GM12872 (cell line): Measurements from ENCODE around the gene OXSR1.

Experiments used
- TF ChIP-seq, protein P1 (sequence below): IDR thresholded peaks from 3 replicates; pipeline ENCODE4 v1.5.1; 2011; ENCODE audit warnings: low read depth, mild to moderate bottlenecking, low read length, moderate library complexity; ENCODE audit not compliant: insufficient read depth

The OXSR1 gene

DNA sequence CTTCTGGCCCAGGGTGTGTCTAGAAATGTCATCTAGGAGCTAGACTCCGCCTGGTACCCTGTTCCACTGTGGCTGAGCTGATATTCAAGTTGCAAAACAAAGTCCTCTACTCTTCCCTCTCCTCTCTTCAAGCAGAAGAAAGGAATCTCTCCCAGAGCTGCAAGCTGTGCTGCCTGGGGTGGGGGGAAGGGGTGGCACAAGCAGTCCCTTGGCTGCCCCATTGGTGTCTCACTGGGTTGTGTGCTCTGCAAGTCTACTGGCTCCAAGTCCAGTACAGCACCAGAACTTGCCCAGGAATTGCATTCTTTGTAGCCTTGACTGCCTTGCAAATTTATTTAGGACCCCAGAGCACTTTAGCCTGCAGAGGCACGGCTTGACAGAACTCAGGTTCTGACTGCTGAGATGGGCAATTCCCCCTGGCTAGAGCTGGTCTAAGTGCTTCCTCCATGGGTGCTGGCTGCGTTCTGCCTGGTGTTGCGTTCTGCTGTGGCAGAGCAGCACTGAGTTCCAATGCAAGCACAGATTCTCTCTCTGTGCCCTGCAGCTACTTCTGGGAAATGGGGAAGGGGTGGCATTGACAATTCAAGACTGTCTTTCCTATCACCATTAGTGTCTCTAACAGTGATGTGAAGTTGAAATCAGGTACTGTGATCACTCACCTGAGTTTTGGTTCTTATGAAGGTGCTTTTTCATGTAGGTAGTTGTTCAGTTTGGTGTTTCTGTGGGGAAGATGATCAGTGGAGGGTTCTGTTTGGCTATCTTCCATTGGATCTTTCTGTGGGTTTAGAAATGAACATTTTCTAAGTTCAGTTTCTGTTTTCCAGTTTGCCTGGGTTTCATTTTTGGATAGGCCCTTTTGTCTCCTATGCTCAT lies 39.5 kb downstream of the OXSR1 start:
- TF ChIP-seq, protein P1, sequence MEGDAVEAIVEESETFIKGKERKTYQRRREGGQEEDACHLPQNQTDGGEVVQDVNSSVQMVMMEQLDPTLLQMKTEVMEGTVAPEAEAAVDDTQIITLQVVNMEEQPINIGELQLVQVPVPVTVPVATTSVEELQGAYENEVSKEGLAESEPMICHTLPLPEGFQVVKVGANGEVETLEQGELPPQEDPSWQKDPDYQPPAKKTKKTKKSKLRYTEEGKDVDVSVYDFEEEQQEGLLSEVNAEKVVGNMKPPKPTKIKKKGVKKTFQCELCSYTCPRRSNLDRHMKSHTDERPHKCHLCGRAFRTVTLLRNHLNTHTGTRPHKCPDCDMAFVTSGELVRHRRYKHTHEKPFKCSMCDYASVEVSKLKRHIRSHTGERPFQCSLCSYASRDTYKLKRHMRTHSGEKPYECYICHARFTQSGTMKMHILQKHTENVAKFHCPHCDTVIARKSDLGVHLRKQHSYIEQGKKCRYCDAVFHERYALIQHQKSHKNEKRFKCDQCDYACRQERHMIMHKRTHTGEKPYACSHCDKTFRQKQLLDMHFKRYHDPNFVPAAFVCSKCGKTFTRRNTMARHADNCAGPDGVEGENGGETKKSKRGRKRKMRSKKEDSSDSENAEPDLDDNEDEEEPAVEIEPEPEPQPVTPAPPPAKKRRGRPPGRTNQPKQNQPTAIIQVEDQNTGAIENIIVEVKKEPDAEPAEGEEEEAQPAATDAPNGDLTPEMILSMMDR: no peak

DNA sequence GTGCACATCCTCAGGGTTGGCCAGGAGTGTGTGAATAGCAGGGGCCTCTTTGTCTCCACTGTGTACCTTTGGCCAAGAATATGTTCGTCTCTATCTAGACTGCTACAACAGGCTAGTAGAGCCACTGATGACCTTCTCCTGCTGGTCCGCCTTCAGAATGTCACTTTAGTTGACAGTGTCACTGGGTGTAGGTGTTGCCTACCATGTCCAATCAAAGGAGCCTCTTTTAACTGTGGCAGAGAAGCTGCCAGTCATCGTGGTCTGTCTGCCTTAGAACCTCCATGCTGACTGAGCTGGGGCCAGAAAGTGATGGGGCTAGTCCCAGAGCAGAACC lies 40.1 kb downstream of the OXSR1 start:
- TF ChIP-seq, protein P1: no peak

DNA sequence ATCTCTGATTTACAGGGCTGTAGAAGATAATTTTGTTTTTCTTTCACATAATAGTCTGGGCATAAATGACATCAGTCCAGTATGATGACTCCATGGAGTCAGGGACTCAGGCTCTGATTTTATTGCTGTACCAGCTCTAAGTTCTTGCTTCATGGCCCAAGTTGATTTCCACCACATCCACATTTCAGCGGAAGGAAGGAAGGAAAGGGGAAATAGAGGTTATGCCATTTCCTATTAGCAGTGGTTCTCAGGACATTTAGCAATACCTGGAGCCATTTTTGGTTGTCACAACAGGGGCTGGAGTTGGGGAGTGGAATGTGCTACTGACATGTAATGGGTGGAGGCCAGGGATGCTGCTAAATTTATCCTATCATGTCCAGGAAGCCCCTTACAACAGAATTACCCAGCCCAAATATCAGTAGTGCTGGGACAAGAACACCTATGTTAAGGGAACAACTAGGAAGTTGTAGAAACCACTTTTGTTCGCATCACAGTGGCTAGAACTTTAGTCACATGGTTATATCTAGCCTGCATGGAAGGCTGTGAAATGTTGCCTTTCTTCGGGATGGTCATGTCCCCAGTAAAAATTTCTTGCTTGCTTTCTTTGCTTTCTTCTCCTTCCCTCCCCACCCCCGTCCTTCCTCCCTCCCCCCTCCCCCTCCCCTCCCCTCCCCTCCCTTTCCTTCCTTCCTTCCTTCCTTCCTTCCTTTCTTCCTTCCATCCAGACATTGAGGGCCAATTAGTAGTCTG lies 42.1 kb downstream of the OXSR1 start:
- TF ChIP-seq, protein P1: no peak

DNA sequence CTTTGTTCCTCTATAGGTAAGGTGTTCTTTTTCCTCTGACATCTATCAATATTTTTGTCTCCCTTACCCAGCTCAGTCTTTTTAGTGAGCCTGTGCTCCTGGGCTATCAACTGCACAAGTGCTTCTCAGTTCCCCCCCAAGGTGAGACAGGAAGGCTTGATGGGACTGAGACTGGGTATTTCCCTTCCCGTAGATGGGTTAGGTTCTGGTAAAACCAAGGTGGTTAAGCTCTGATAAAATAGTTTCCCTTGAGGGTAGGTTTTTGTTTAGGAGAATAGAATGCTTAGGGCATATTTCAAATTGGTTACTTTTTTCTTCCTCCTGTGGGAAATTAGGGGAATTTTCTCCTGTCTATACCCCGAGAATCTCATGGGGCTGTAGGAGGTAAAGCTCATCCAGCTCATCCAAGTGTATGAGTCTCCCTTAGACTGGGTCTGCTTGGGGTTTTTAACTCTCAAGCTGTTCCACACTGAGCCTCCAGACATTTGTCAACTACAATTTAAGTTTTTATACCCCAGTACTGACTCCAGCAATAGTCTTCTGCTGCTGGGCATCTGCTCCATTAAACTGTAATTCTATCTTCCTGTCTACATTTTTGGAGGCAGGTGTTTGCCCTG lies 44.9 kb downstream of the OXSR1 start:
- TF ChIP-seq, protein P1: no peak

DNA sequence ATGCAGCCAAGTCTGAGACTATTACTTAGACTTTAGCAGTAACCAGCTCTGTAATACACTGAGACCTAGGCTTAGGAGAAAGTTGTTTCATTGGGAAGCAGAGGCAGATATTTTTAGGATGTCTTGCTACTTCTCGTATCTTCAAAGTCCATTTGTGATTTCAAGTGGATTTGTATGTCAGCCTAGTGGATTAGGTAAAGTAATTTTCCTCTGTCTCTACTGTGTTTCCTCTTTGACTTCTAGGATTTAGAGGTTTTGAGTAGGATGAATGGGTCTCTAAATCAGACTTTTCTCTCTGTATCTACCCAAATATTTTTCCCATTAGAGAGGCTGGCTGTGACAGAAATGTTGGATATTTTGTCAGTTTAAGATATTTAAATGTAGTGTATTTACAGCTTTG lies 46.8 kb downstream of the OXSR1 start:
- TF ChIP-seq, protein P1: no peak

DNA sequence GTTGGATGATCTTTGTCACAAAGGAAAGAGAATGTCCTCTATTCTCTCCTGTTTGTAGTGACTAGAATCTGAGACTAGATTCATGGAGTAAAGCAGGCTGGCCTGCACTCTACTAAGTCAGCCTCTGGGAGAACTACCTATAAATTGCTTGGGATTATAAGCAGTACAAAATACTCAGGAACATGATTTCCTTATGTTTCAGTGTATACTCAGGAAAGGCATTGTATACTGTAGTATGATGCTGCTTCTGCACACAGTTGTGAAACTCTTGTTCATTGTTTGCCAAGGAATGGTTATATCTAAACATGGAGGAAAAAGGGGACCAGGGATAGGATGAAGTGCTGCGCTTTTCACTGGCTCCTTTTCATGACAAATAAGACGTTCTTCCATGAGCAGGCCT lies 49.2 kb downstream of the OXSR1 start:
- TF ChIP-seq, protein P1: no peak

DNA sequence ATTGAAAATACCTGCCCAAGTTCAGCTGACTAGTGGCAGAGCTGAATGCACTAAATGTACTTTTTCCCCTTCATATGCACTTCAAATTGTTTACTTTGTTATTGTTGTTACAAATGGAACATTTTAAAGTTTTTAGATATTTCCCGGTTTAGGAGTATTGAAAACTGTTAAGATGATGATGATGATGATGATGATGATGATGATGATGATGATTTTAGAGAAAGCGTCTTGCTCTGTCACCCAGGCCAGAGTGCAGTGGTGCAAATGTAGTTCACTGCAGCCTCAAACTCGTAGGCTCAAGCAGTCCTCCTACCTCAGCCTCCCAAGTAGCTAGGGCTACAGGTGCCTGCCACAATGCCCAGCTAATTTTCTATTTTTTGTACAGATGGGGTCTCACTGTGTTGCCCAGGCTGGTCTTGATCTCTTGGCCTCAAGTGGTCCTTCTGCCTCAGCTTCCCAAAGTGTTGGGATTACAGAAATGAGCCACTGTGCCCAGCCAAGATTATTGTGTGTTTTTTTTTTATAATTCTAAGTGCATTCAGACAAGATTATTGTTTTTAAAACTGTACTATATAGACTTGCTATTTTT lies 54.4 kb downstream of the OXSR1 start:
- TF ChIP-seq, protein P1: no peak
